Neural crest cell (in vitro differentiated cells): ENCODE data around the gene NRXN3. TPM values are rescaled to one million over a fixed set of nuclear protein-coding genes. Genes with fewer than 3 reads are reported as not detected.
A peak's percentile ranks its signal among the peaks of the same experiment; 100 is the strongest.

Source experiments
- DNase-seq: peaks from one replicate; pipeline ENCODE4 v3.0.0; 2021; ENCODE audit warnings: low read depth, mixed read lengths, low spot score
- H3K27ac Mint-ChIP-seq: one replicate; pipeline ENCODE4 v1.8.0; 2021; ENCODE audit warnings: mild to moderate bottlenecking, mixed read lengths; ENCODE audit not compliant: unreplicated experiment
- H3K27me3 Mint-ChIP-seq: 2 replicates; pipeline ENCODE4 v1.8.0; 2021; ENCODE audit warnings: low read depth, mild to moderate bottlenecking, mixed read lengths
- H3K36me3 Mint-ChIP-seq: 2 replicates; pipeline ENCODE4 v1.8.0; 2021; ENCODE audit warnings: low read depth, mild to moderate bottlenecking, mixed read lengths
- H3K4me1 Mint-ChIP-seq: 2 replicates; pipeline ENCODE4 v1.8.0; 2021; ENCODE audit warnings: mixed read lengths
- H3K4me3 Mint-ChIP-seq: one replicate; pipeline ENCODE4 v1.8.0; 2021; ENCODE audit warnings: mild to moderate bottlenecking, mixed read lengths
- H3K9me3 Mint-ChIP-seq: 2 replicates; pipeline ENCODE4 v1.8.0; 2021; ENCODE audit warnings: mixed read lengths
- CTCF ChIP-seq: fragments of 200-600 bp; sonication (generic); conservative IDR thresholded peaks from 2 replicates; pipeline ENCODE4 v1.5.0; 2021; ENCODE audit warnings: antibody characterized with exemption, mild to moderate bottlenecking
- total RNA-seq: library from RNA; stranded (reverse); gene quantifications from 2 replicates; pipeline ENCODE4 v1.2.1, GENCODE V29; 2021

The NRXN3 gene
- total RNA-seq, 1 donor from 2014 or later: 2.5 TPM

GRCh38 chr14:78130356-78130755 lies 39.8 kb upstream of the NRXN3 start:
- H3K4me3 Mint-ChIP-seq: no peak overlapping the region

GRCh38 chr14:78131201-78131600 lies 39.0 kb upstream of the NRXN3 start:
- no peak overlapping the region for H3K4me3 Mint-ChIP-seq
- no peak for DNase-seq
- no peak for TF ChIP-seq CTCF
- H3K36me3 Mint-ChIP-seq: no peaks in the 10 kb centered on the region
- no peaks in the 10 kb centered on the region for H3K9me3 Mint-ChIP-seq
- no peak overlapping the region for H3K27ac Mint-ChIP-seq
- peaks cover 5% of the 10 kb centered on the region for H3K27me3 Mint-ChIP-seq
- H3K4me1 Mint-ChIP-seq: peaks cover 5% of the 10 kb centered on the region

More at GRCh38 chr14:78130356-78130755, 39.8 kb upstream of the NRXN3 start:
- Mint-ChIP-seq H3K36me3 (no peaks in the 10 kb centered on the region), H3K27me3 (peaks cover 5% of the 10 kb centered on the region), H3K4me1 (peaks cover 5% of the 10 kb centered on the region), H3K9me3 (no peaks in the 10 kb centered on the region), H3K27ac (no peak overlapping the region)
- no peak for TF ChIP-seq CTCF
- DNase-seq: no peak

GRCh38 chr14:78131616-78132015 lies 38.6 kb upstream of the NRXN3 start:
- H3K27me3 Mint-ChIP-seq: peaks cover 5% of the 10 kb centered on the region
- H3K27ac Mint-ChIP-seq: no peak overlapping the region
- no peak overlapping the region for H3K4me3 Mint-ChIP-seq
- no peaks in the 10 kb centered on the region for H3K9me3 Mint-ChIP-seq
- peaks cover 5% of the 10 kb centered on the region for H3K4me1 Mint-ChIP-seq
- no peaks in the 10 kb centered on the region for H3K36me3 Mint-ChIP-seq
- DNase-seq: no peak
- no peak for TF ChIP-seq CTCF

GRCh38 chr14:78135450-78135891 lies 34.7 kb upstream of the NRXN3 start:
- TF ChIP-seq CTCF: no peak
- no peak for DNase-seq
- Mint-ChIP-seq H3K27me3 (peaks cover 13% of the 10 kb centered on the region), H3K27ac (no peak overlapping the region), H3K4me1 (peaks cover 5% of the 10 kb centered on the region), H3K9me3 (no peaks in the 10 kb centered on the region), H3K4me3 (no peak overlapping the region), H3K36me3 (no peaks in the 10 kb centered on the region)

- H3K27me3 Mint-ChIP-seq: peaks cover 13% of the 10 kb centered on the region
- TF ChIP-seq CTCF: no peak
- H3K36me3 Mint-ChIP-seq: no peaks in the 10 kb centered on the region
- H3K9me3 Mint-ChIP-seq: no peaks in the 10 kb centered on the region
- no peak for DNase-seq
- H3K27ac Mint-ChIP-seq: no peak overlapping the region
- H3K4me3 Mint-ChIP-seq: no peak overlapping the region
- H3K4me1 Mint-ChIP-seq: no peaks in the 10 kb centered on the region
These were observed 33.5 kb upstream of the NRXN3 start for GRCh38 chr14:78136695-78137094.

- no peaks in the 10 kb centered on the region for H3K36me3 Mint-ChIP-seq
These were observed 28.6 kb upstream of the NRXN3 start for GRCh38 chr14:78141590-78141989.

More at GRCh38 chr14:78141590-78141989, 28.6 kb upstream of the NRXN3 start:
- no peaks in the 10 kb centered on the region for H3K9me3 Mint-ChIP-seq
- H3K4me1 Mint-ChIP-seq: no peaks in the 10 kb centered on the region
- peaks cover 29% of the 10 kb centered on the region for H3K27me3 Mint-ChIP-seq
- TF ChIP-seq CTCF: peak; percentile 27
- no peak overlapping the region for H3K4me3 Mint-ChIP-seq
- no peak for DNase-seq
- H3K27ac Mint-ChIP-seq: no peak overlapping the region
